ENCODE measurements around the gene MROH2A.

The MROH2A gene

DNA sequence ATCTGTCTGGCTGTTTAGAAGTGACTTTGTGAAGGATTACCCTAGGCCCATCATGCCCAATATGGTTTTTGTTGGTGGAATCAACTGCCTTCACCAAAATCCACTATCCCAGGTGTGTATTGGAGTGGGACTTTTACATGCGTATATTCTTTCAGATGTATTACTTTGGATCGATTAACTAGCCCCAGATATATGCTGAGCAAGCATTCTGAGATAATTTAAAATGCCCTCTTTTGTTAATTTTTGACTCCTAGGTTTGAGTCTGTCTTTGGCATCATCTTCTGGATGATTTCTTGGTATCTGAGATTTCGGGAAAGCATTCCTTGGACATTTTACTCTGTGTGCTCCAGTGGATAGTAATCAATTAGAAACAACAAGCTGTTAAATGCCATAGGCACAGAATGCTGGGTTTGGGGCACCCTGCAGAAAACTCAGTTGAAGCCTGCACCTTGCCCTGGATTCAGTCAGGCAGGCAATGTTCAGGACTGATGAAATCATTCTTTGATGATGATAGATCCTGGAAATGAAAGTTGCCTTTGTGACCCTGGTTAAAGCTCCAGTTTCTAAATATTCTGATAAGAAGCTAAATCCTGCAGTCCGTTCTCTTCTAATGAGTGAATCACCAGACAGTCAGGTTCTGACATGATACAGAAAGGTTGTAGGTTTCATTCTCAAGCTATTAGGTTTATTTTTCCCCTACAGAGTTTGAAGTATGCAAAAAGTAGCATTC lies 16.9 kb upstream of the MROH2A start:
- no peak for DNase-seq (ENCODE audit: low spot score)

GRCh38 chr2:233764264-233764663 lies 13.9 kb upstream of the MROH2A start:
- no peak for DNase-seq (ENCODE audit: low spot score)

DNA sequence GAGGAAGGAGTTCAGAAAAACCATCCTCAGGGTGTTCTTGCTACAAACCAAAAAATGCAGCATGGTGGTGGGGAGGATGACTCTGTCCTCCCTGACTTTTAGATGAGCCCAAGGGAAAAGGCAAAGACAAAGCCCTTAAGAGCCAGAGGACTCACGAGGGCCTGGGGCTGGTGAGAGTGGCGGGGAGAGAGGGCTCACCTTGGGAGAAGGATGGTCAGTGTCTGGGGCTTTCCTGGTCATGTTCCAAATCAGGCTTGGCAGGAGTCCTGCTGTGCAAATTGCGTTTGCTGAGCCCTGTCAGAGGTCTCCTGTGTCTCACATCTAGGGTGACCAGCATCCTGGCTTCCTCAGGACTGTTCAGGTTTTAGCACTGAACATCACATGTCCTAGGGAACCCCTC lies 13.4 kb upstream of the MROH2A start:
- no peak for DNase-seq (ENCODE audit: low spot score)

GRCh38 chr2:233766416-233766815 lies 11.7 kb upstream of the MROH2A start:
- DNase-seq (ENCODE audit: low spot score) = no peak

GRCh38 chr2:233768076-233768475 lies 10.1 kb upstream of the MROH2A start:
- no peak for DNase-seq (ENCODE audit: low spot score)

- DNase-seq (ENCODE audit: low spot score) = no peak
Observed at GRCh38 chr2:233769260-233769659, 8.9 kb upstream of the MROH2A start.

DNA sequence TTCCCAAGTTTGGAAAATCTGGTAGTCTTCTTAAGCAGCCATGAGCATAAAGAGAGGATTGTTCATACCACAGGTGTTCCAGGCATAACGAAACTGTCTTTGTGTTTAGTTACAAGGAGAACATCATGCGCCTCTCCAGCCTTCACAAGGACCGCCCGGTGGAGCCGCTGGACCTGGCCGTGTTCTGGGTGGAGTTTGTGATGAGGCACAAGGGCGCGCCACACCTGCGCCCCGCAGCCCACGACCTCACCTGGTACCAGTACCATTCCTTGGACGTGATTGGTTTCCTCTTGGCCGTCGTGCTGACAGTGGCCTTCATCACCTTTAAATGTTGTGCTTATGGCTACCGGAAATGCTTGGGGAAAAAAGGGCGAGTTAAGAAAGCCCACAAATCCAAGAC lies 6.0 kb upstream of the MROH2A start:
- no peak for DNase-seq (ENCODE audit: low spot score)

DNA sequence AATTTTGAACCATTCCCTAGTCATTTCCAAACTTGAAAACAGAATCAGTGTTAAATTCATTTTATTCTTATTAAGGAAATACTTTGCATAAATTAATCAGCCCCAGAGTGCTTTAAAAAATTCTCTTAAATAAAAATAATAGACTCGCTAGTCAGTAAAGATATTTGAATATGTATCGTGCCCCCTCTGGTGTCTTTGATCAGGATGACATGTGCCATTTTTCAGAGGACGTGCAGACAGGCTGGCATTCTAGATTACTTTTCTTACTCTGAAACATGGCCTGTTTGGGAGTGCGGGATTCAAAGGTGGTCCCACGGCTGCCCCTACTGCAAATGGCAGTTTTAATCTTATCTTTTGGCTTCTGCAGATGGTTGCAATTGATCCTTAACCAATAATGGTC lies 5.5 kb upstream of the MROH2A start:
- no peak for DNase-seq (ENCODE audit: low spot score)

DNA sequence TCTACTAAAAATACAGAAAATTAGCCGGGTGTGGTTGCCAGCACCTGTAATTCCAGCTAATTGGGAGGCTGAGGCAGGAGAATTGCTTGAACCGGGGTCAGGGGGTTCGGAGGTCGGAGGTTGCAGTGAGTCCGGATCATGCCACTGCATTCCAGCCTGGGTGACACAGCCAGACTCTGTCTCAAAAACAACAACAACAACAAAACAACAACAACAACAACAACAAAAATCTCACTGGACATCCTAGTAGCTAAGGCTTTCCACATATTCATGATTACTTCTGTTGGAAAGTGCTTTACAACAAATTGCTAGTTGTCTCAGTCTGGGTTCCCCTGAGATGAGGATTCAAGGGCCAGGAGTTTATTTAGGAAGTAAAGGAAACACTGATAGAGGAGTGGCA lies 4.3 kb upstream of the MROH2A start:
- DNase-seq (ENCODE audit: low spot score) = no peak

- DNase-seq (ENCODE audit: low spot score) = no peak
Observed at GRCh38 chr2:233775414-233775813, 2.7 kb upstream of the MROH2A start.

GRCh38 chr2:233779722-233780121 lies 1.6 kb downstream of the MROH2A start:
- DNase-seq (ENCODE audit: low spot score) = no peak

DNA sequence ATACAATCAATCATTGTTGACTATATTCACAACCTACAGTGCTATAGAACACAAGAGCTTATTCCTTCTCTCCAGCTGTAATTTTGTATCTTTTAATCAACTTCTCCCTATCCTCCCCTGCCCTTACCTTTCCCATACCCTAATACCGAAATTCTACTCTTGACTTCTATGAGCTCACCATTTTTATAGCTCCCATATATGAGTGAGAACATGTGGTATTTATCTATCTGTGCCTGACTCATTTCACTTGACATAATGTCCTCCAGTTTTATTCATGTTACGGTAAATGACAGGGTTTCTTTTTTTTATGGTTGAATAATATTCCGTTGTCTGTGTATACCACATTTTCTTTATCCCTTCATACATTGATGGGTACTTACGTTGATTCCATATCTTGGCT lies 2.6 kb downstream of the MROH2A start:
- no peak for DNase-seq (ENCODE audit: low spot score)

GRCh38 chr2:233789554-233789953 lies 11.4 kb downstream of the MROH2A start:
- DNase-seq (ENCODE audit: low spot score) = no peak

DNA sequence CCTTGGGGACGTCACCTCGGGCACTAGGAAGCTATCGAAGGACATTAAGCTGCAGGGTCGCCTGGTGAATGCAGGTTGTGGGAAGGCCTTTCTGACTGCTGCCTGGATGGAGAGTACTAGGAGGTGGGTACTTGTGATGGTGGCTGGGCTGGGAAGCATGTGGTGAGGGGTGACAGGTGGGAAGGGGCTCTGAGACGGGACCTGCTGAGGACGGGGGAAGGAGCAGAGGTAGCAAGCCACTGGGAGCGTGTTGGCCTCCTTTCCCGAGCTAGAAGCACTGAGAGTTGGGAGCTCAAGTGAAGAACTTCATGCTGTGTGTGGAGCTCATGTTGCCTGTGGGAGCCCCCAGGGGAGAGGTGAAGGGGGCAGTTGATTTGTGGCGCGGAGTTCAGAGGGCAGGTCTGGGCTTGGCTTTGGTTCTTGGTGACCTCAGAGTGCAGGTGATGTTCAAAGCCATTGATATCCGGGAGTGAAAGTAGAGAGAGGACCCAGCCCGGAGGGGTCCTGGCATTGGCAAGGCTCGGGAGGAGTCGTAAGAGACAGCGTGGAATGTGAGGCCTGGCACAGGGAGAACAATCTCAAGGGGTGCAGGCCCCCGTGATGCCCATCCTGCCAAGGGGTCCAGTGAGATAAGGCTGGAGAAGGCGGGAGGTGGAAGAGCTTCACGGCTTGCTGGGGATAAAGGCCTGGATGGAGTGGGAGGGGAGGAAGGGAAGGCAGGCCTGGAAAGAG lies 13.2 kb downstream of the MROH2A start:
- no peak for DNase-seq (ENCODE audit: low spot score)

GRCh38 chr2:233791883-233792329 lies 13.8 kb downstream of the MROH2A start:
- DNase-seq (ENCODE audit: low spot score) = no peak

- no peak for DNase-seq (ENCODE audit: low spot score)
Observed at GRCh38 chr2:233792720-233793119, 14.6 kb downstream of the MROH2A start.

DNA sequence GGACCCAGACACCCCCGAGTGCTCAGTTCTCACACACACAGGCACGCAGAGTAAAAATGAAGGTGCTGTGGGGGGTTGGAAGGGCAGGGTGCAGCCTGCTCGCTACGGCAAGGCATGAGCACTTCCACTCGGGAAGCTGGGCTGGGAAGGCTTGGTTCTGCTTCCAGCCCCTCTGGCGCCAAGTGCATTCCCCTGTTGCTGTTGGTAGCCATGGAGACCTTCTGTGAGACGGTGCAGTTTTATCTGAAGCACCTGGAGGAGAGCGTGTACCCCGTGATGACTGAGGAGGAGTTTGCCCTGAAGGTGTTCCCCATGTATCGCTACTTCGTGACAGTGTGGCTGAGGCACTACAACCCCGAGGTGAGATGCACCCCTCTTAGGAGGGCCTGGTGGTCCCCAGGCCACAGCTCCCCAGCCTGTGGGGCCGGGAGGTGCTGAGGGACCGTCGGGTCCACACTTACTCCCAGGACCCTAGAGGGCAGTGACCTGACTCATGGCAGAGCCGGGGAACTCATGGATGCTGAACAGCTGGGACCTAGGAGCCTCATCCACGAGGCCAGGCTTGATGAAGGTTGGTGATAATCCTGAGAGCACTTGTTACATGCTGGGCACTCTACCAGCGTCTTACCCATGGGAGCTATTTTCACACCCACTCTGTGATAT lies 15.5 kb downstream of the MROH2A start:
- DNase-seq (ENCODE audit: low spot score) = no peak

- DNase-seq (ENCODE audit: low spot score) = no peak
Observed at GRCh38 chr2:233794128-233794658, 16.1 kb downstream of the MROH2A start.

DNA sequence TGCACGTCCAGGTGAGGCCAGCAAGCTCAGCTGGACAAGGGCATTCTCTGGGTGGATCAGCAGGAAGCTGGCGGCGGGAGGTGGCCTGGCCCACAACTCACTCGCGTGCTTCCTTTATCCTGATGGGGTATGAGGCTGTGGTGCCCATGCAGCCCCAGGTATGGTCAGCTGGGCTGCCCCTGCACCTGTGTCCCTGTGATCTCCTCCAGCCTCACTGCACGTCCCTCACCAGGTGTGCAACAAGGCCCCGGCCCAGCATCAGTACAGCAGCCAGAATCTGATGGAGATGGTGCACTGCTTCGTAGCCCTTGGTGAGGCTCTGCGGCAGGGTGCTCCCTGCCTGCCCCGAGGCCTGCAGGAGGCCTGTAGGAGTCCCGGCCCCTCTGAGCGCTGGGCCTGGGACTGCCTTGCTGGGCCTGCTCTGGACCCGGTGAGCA lies 17.6 kb downstream of the MROH2A start:
- DNase-seq (ENCODE audit: low spot score) = no peak

GRCh38 chr2:233796254-233796653 lies 18.1 kb downstream of the MROH2A start:
- no peak for DNase-seq (ENCODE audit: low spot score)

DNA sequence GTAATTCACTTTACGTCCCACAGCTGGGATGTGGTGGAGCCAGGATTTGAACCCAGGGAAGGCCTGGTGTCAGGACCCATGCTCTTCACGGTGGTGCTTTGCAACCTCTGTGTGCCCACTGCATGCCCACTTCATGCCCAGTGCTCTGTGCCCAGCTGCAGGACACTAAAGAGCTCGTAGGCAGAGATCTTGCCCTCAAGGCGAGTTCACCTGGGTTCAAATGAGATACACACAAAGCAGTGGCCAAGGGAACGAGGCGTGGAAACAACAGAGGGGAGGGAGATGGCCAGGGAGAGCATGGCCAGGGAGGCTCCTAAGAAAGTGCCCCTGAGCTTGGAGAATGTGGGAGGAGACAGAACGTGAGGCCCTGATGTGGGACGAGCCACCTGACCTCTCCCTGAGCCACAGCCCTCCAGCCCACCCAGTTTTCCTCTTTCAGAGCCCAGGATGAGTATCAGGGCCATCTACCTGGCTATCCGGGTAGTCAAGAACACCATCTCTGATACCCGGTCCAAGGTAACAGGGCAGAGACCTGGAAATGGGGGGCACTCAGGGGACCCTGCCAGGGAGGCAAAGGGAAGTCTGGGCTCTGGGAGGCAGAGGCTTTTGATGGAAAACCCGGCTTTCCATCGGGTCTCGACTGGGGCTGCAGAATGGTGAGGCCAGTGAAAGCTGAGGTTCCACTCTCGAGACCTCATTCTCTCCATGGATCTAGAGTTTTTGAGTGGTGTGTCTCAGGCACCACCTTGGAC lies 20.4 kb downstream of the MROH2A start:
- no peak for DNase-seq (ENCODE audit: low spot score)
